ENCODE measurements around the gene LIN37.

GRCh38 chr19:35740423-35741202 is 7.8 kb upstream of the LIN37 start:
- TF ChIP-seq, protein P1, sequence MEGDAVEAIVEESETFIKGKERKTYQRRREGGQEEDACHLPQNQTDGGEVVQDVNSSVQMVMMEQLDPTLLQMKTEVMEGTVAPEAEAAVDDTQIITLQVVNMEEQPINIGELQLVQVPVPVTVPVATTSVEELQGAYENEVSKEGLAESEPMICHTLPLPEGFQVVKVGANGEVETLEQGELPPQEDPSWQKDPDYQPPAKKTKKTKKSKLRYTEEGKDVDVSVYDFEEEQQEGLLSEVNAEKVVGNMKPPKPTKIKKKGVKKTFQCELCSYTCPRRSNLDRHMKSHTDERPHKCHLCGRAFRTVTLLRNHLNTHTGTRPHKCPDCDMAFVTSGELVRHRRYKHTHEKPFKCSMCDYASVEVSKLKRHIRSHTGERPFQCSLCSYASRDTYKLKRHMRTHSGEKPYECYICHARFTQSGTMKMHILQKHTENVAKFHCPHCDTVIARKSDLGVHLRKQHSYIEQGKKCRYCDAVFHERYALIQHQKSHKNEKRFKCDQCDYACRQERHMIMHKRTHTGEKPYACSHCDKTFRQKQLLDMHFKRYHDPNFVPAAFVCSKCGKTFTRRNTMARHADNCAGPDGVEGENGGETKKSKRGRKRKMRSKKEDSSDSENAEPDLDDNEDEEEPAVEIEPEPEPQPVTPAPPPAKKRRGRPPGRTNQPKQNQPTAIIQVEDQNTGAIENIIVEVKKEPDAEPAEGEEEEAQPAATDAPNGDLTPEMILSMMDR (IDR thresholded peaks at IDR 0.05) = no peak
- TF ChIP-seq POLR2A (IDR thresholded peaks at IDR 0.05) = no peak

Measured in testis (tissue), 2 donors.